NCI-H345 treated with DMSO at 0.1 percent for 48 hours (cell line): ENCODE data around the gene DSG2.

Experiments
- DNase-seq: peaks from one replicate; lab custom pipeline; 2025; ENCODE audit not compliant: unreplicated experiment; lab: John Stamatoyannopoulos, UW

The DSG2 gene

GRCh38 chr18:31583185-31583854, 85.3 kb downstream of the DSG2 start:
- DNase-seq = no peak

DNA sequence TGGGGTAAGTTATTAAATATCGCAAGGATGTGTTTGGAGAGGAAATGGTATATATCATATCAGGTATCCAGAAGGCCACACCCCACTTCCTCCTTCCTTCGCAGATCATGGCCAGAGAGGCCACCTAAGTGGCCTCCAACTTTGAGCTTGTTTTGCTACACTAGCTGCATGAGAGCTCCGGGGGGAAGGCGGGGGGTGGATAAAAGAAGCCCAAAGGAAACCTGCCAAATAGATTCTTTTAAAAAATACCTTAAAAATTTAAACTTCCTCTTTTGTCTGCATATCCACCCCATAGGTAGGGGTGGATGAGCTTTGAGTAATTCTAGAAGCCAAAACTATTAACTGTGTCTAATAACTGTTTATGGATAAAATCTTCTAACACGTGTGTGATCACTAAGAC, 88.0 kb downstream of the DSG2 start:
- no peak for DNase-seq

- no peak for DNase-seq
Observed at GRCh38 chr18:31586616-31587015, 88.6 kb downstream of the DSG2 start.

DNA sequence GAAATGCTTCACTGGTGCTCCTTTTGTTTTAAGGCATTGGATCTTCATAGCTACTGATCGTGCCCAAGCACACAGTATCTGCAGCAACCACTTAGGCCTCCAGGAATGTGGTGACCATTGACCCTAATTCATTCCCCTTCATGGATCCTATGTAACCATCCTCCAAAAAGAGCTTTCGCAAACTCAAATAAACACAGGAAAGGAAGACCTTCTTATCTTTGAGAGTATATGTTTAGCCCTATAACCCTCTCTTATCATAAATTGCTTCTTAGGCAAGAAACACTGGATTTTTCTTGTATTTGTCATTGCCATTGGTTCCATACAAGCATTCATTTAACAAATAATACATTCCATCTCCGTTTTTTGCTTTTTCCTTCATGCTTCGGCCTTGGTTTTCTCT, 89.6 kb downstream of the DSG2 start:
- DNase-seq = no peak

DNA sequence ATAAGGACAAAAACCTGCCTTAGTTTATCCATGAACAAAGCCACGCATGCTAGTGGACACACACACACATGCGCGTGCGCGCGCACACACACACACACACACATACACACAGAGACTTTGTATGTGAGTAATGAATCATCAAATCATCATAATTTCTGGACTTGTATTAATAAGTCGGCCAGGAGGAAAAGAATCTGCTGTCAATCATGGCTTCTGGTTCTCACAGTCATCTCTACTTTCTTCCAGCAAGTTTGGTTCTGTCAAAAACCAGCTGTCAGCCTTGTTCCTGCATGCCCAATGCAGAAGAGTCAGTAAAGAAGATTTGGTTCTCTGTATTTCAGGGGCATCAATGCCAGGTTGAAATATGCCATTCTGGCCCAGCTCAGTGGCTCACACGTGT, 92.6 kb downstream of the DSG2 start:
- DNase-seq = no peak

- DNase-seq = no peak
Observed at GRCh38 chr18:31591113-31591512, 93.1 kb downstream of the DSG2 start.

GRCh38 chr18:31591628-31592027, 93.7 kb downstream of the DSG2 start, which contains the start of gene TTR:
TSS of gene TTR (plus strand) at chr18:31591877. CDS start at chr18:31591903, 26 bp downstream.
- no peak for DNase-seq

DNA sequence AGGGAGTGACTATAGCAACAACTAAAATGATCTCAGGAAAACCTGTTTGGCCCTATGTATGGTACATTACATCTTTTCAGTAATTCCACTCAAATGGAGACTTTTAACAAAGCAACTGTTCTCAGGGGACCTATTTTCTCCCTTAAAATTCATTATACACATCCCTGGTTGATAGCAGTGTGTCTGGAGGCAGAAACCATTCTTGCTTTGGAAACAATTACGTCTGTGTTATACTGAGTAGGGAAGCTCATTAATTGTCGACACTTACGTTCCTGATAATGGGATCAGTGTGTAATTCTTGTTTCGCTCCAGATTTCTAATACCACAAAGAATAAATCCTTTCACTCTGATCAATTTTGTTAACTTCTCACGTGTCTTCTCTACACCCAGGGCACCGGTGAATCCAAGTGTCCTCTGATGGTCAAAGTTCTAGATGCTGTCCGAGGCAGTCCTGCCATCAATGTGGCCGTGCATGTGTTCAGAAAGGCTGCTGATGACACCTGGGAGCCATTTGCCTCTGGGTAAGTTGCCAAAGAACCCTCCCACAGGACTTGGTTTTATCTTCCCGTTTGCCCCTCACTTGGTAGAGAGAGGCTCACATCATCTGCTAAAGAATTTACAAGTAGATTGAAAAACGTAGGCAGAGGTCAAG, 94.7 kb downstream of the DSG2 start:
- no peak for DNase-seq

DNA sequence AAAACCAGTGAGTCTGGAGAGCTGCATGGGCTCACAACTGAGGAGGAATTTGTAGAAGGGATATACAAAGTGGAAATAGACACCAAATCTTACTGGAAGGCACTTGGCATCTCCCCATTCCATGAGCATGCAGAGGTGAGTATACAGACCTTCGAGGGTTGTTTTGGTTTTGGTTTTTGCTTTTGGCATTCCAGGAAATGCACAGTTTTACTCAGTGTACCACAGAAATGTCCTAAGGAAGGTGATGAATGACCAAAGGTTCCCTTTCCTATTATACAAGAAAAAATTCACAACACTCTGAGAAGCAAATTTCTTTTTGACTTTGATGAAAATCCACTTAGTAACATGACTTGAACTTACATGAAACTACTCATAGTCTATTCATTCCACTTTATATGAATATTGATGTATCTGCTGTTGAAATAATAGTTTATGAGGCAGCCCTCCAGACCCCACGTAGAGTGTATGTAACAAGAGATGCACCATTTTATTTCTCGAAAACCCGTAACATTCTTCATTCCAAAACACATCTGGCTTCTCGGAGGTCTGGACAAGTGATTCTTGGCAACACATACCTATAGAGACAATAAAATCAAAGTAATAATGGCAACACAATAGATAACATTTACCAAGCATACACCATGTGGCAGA, 97.3 kb downstream of the DSG2 start:
- DNase-seq = no peak

- DNase-seq = no peak
Observed at GRCh38 chr18:31596081-31596872, 98.3 kb downstream of the DSG2 start.

- no peak for DNase-seq
Observed at GRCh38 chr18:31598021-31598805, 100.2 kb downstream of the DSG2 start.
